Cardiac muscle cell (in vitro differentiated cells and primary cell): Measurements from ENCODE around the gene VPS4A. TPM values are rescaled to one million over a fixed set of nuclear protein-coding genes. Genes with fewer than 3 reads are reported as not detected.

Experiments
- DNase-seq, 2 donors: peaks; one replicate each; pipeline versions ENCODE4 v3.0.0 to v3.0.0-alpha.2; 2010 to 2017; ENCODE audit warnings: low read depth in 1 of 2, low spot score in 1 of 2
- H3K27ac ChIP-seq: fragments of 200-600 bp; sonication (generic); 2 replicates; pipeline ENCODE4 v1.5.1; 2016
- H3K27me3 ChIP-seq: fragments of 200-600 bp; sonication (generic); 2 replicates; pipeline ENCODE4 v1.6.0; 2016; ENCODE audit warnings: control low read depth
- H3K36me3 ChIP-seq: fragments of 200-600 bp; sonication (generic); 2 replicates; pipeline ENCODE4 v1.5.1; 2016; ENCODE audit warnings: control low read depth
- H3K4me1 ChIP-seq: fragments of 200-600 bp; sonication (generic); 2 replicates; pipeline ENCODE4 v1.8.1; 2017; ENCODE audit warnings: low read depth, mild to moderate bottlenecking, mixed run types
- H3K4me3 ChIP-seq: fragments of 200-600 bp; sonication (generic); 2 replicates; pipeline ENCODE4 v1.5.1; 2016; ENCODE audit warnings: mild to moderate bottlenecking
- H3K9me3 ChIP-seq: fragments of 200-600 bp; sonication (generic); 2 replicates; pipeline ENCODE4 v1.5.1; 2017; ENCODE audit warnings: low read depth, mild to moderate bottlenecking, control low read depth
- polyA plus RNA-seq: library from polyadenylated mRNA; unstranded; fragments of >200 nt; fragmentation: Nextera tagmentation; extraction: Ambion mirVana; gene quantifications from 2 replicates; pipeline ENCODE4 v1.2.1, GENCODE V29; 2016
- total RNA-seq: library from RNA; depleted of rRNA; stranded (reverse); fragments of >200 nt; gene quantifications from 2 replicates; pipeline ENCODE4 v1.2.3, GENCODE V29; 2016
- TF ChIP-seq, protein P1 (sequence below): IDR thresholded peaks from 2 replicates; pipeline ENCODE4 v1.5.1; 2012; ENCODE audit warnings: low read depth, mild to moderate bottlenecking, low read length

Gene VPS4A
- total and polyA plus RNA-seq, 2 experiments from 2014 or later = 30.8 to 52.2 TPM

DNA sequence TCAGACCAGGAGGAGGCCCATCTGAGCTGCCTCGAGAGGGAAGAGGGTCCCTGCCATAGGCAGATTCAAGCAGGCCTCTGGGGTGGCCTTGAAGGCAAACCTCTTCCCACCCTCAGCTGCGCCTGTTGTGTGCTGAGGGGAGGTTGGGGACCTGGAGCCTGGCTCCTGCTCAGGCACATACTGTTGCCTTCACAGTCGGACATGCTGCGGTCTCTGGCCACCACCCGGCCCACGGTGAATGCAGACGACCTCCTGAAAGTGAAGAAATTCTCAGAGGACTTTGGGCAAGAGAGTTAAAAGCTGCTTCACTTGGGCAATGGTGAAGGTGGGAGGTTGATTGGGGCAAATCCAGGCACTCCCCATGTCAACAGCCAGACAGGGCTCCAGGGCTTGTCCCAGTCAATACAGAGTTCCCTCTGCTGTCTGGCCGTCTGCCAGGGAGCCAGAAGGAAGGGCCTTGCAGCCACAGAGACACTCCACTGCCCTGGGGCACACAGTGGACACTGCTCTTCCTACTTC is 12.9 kb downstream of the VPS4A start:
- no peaks in the 10 kb centered on the region for H3K4me1 ChIP-seq
- H3K27ac ChIP-seq = no peak overlapping the region
- H3K9me3 ChIP-seq = no peaks in the 10 kb centered on the region
- TF ChIP-seq, protein P1, sequence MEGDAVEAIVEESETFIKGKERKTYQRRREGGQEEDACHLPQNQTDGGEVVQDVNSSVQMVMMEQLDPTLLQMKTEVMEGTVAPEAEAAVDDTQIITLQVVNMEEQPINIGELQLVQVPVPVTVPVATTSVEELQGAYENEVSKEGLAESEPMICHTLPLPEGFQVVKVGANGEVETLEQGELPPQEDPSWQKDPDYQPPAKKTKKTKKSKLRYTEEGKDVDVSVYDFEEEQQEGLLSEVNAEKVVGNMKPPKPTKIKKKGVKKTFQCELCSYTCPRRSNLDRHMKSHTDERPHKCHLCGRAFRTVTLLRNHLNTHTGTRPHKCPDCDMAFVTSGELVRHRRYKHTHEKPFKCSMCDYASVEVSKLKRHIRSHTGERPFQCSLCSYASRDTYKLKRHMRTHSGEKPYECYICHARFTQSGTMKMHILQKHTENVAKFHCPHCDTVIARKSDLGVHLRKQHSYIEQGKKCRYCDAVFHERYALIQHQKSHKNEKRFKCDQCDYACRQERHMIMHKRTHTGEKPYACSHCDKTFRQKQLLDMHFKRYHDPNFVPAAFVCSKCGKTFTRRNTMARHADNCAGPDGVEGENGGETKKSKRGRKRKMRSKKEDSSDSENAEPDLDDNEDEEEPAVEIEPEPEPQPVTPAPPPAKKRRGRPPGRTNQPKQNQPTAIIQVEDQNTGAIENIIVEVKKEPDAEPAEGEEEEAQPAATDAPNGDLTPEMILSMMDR = no peak
- no peak for DNase-seq
- H3K4me3 ChIP-seq = no peak overlapping the region
- H3K27me3 ChIP-seq = no peaks in the 10 kb centered on the region
- H3K36me3 ChIP-seq = peaks cover 53% of the 10 kb centered on the region

- H3K36me3 ChIP-seq = peaks cover 47% of the 10 kb centered on the region
- TF ChIP-seq, protein P1 = no peak
- H3K4me3 ChIP-seq = no peak overlapping the region
- no peaks in the 10 kb centered on the region for H3K4me1 ChIP-seq
- no peaks in the 10 kb centered on the region for H3K27me3 ChIP-seq
- peak overlapping the region; percentile 3 for H3K27ac ChIP-seq
- no peaks in the 10 kb centered on the region for H3K9me3 ChIP-seq
- DNase-seq = no peak
These were observed 13.6 kb downstream of the VPS4A start for GRCh38 chr16:69324585-69325253.

- no peaks in the 10 kb centered on the region for H3K27me3 ChIP-seq
- H3K4me3 ChIP-seq = no peak overlapping the region
- H3K36me3 ChIP-seq = peaks cover 37% of the 10 kb centered on the region
- H3K9me3 ChIP-seq = no peaks in the 10 kb centered on the region
- TF ChIP-seq, protein P1 = no peak
- DNase-seq = no peak
- H3K27ac ChIP-seq = no peak overlapping the region
- no peaks in the 10 kb centered on the region for H3K4me1 ChIP-seq
These were observed 14.6 kb downstream of the VPS4A start for GRCh38 chr16:69325784-69326171.

DNA sequence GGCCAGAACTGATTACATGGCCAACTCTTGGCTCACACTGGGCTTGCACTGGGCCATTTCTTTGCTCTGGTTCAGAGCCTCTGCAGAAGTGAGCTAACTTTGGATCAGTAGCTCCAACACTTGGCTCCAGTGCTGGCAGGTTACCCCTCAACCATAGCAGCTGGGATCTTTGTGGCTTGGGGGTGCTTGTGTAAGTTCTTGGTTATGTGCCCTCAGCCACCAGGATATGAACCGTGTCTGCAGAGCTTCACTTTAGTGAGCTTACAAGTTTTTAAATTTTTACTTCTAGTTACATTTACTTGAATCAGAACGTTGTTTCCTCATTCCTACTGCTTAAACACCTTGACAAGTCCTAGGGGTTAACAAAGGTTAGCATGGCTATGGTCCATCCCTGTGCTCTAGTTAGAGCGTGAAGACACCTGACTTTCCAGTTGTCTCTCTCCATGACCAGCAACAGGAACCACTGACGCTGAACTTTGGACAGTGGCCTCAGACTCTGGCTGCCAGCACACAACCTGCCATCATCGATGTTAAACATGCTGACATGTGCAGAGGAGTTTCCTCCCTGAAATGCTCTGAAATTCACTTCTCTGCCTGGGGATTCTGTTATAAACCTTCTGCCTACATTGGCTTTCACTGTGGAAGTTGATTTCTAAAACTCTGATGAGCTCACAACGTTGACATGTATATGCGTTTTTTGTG is 15.2 kb downstream of the VPS4A start:
- Histone ChIP-seq H3K4me1 (no peaks in the 10 kb centered on the region), H3K27me3 (no peaks in the 10 kb centered on the region), H3K4me3 (no peak overlapping the region), H3K36me3 (peaks cover 32% of the 10 kb centered on the region), H3K27ac (no peak overlapping the region), H3K9me3 (no peaks in the 10 kb centered on the region)
- DNase-seq = no peak
- TF ChIP-seq, protein P1 = no peak

DNA sequence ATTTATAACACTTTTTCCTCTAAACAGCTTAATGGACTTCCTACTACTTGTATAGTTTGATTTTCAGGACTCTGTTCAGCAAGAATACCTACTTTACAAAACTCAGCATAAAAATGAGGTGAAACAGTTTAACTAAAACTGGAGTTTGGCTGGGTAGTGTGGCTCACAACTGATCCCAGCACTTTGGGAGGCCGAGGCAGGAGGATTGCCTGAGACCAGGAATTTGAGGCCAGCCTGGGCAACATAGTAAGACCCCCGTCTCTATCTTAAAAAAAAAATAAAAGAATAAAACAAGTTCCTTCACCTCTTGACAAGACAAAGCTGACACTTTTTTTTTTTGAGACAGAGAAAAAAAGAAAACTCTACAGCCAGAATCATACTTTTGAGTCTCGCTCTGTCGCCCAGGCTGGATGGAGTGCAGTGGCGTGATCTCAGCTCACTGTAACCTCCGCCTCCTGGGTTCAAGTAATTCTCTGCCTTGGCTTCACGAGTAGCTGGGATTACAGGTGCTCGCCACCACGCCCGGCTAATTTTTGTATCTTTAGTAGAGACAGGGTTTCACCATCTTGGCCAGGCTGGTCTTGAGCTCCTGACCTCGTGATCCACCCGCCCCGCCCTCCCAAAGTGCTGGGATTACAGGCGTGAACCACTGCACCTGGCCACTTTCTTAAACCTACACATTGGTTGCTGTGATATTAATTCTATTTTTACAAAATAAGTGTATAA is 16.6 kb downstream of the VPS4A start:
- Histone ChIP-seq H3K9me3 (no peaks in the 10 kb centered on the region), H3K4me1 (no peaks in the 10 kb centered on the region), H3K4me3 (no peak overlapping the region), H3K27me3 (no peaks in the 10 kb centered on the region), H3K27ac (no peak overlapping the region), H3K36me3 (peaks cover 29% of the 10 kb centered on the region)
- DNase-seq = no peak
- TF ChIP-seq, protein P1 = no peak
